IMR-90 (cell line): ENCODE data around the gene NACC2. TPM values are rescaled to one million over a fixed set of nuclear protein-coding genes. Genes with fewer than 3 reads are reported as not detected.

Source experiments
- ATAC-seq: fragments of 200-7000 bp; cut with Tn5 transposase; 2 replicates; pipeline ENCODE4 v1.9.1; 2020; ENCODE audit warnings: low read depth, mild to moderate bottlenecking, moderate library complexity
- BruUV-seq: library from RNA; stranded (reverse); fragments of 400-500 nt; replicated peaks from 2 replicates; lab custom pipeline; 2021; lab: Mats Ljungman, UMichigan
- CTCF ChIA-PET: fragments of 300-600 bp; formaldehyde crosslinking; extraction: SDS; loops from one replicate; lab custom pipeline; 2021; ENCODE audit warnings: antibody characterized with exemption; lab: Yijun Ruan, JAX
- POLR2A ChIA-PET: fragments of 300-600 bp; sonication (Branson Sonifier 250); formaldehyde crosslinking; loops from one replicate; lab custom pipeline; 2022; ENCODE audit warnings: antibody characterized with exemption; ENCODE audit not compliant: unreplicated experiment; lab: Charles Lee
- DNase-seq: peaks from one replicate; pipeline ENCODE4 v3.0.0; 2013
- H2AFZ ChIP-seq: replicated peaks from 2 replicates; pipeline ENCODE3; 2013; ENCODE audit warnings: low read length, mild to moderate bottlenecking; ENCODE audit not compliant: poor library complexity
- H2AK5ac ChIP-seq: 2 replicates; pipeline ENCODE4 v1.6.1; 2013; ENCODE audit warnings: low read depth, low read length, inconsistent platforms
- H2AK9ac ChIP-seq: replicated peaks from 2 replicates; pipeline ENCODE3; 2013; ENCODE audit warnings: mild to moderate bottlenecking, low read depth, low read length, moderate library complexity; ENCODE audit not compliant: poor library complexity
- H2BK120ac ChIP-seq: 2 replicates; pipeline ENCODE4 v1.6.1; 2013; ENCODE audit warnings: low read depth, low read length, inconsistent platforms
- H2BK15ac ChIP-seq: 3 replicates; pipeline ENCODE4 v1.6.1; 2013; ENCODE audit warnings: low read depth, low read length, inconsistent platforms
- H2BK20ac ChIP-seq: 2 replicates; pipeline ENCODE4 v1.6.1; 2013; ENCODE audit warnings: low read depth, mild to moderate bottlenecking, inconsistent platforms, low read length, moderate library complexity
- H2BK5ac ChIP-seq: 2 replicates; pipeline ENCODE4 v1.6.1; 2013; ENCODE audit warnings: mild to moderate bottlenecking, low read depth, low read length, inconsistent platforms; ENCODE audit not compliant: poor library complexity, severe bottlenecking
- H3K14ac ChIP-seq: replicated peaks from 2 replicates; pipeline ENCODE4 v1.6.1; 2013; ENCODE audit warnings: low read depth, low read length, inconsistent platforms
- H3K18ac ChIP-seq: 2 replicates; pipeline ENCODE4 v1.6.1; 2013; ENCODE audit warnings: low read depth, low read length, control low read depth
- H3K23ac ChIP-seq: 2 replicates; pipeline ENCODE4 v1.6.1; 2013; ENCODE audit warnings: low read depth, low read length, inconsistent platforms
- H3K27ac ChIP-seq: 2 replicates; pipeline ENCODE4 v1.5.1; 2013; ENCODE audit warnings: mild to moderate bottlenecking, control low read depth, low read length; ENCODE audit not compliant: insufficient read depth
- H3K27me3 ChIP-seq: 2 replicates; pipeline ENCODE4 v1.6.1; 2013; ENCODE audit warnings: low read length; ENCODE audit not compliant: control insufficient read depth, insufficient read depth
- H3K36me3 ChIP-seq: 2 replicates; pipeline ENCODE4 v1.6.1; 2013; ENCODE audit warnings: low read length, mixed read lengths; ENCODE audit not compliant: control insufficient read depth, insufficient read depth
- H3K4ac ChIP-seq: 2 replicates; pipeline ENCODE4 v1.6.1; 2013; ENCODE audit warnings: low read depth, low read length, inconsistent platforms
- H3K4me1 ChIP-seq: 2 replicates; pipeline ENCODE4 v1.6.1; 2013; ENCODE audit warnings: low read length, mixed read lengths; ENCODE audit not compliant: control insufficient read depth, insufficient read depth
- H3K4me2 ChIP-seq: 2 replicates; pipeline ENCODE4 v1.6.1; 2013; ENCODE audit warnings: low read depth, mild to moderate bottlenecking, control low read depth, low read length, moderate library complexity
- H3K4me3 ChIP-seq: 2 replicates; pipeline ENCODE4 v1.5.1; 2013; ENCODE audit warnings: low read depth, mild to moderate bottlenecking, control low read depth, low read length, moderate library complexity; ENCODE audit not compliant: insufficient read depth
- H3K56ac ChIP-seq: 2 replicates; pipeline ENCODE4 v1.6.1; 2013; ENCODE audit warnings: low read length, inconsistent platforms; ENCODE audit not compliant: insufficient read depth; ENCODE audit errors: extremely low read depth
- H3K79me1 ChIP-seq, 2 experiments: 2 replicates each; pipeline ENCODE4 v1.6.1; 2013; ENCODE audit warnings: low read length in 2 of 2, inconsistent platforms in 1 of 2, low read depth in 1 of 2
- H3K9ac ChIP-seq: 2 replicates; pipeline ENCODE4 v1.6.1; 2013; ENCODE audit warnings: low read depth, low read length, control low read depth
- H3K9me1 ChIP-seq: 2 replicates; pipeline ENCODE4 v1.6.1; 2013; ENCODE audit warnings: low read length, inconsistent platforms; ENCODE audit not compliant: insufficient read depth
- H3K9me3 ChIP-seq: 2 replicates; pipeline ENCODE4 v1.6.1; 2013; ENCODE audit warnings: low read length; ENCODE audit not compliant: control insufficient read depth, insufficient read depth
- H4K20me1 ChIP-seq: 2 replicates; pipeline ENCODE4 v1.6.1; 2013; ENCODE audit warnings: low read length, inconsistent platforms; ENCODE audit not compliant: insufficient read depth
- H4K5ac ChIP-seq: 2 replicates; pipeline ENCODE4 v1.6.1; 2013; ENCODE audit warnings: mild to moderate bottlenecking, low read depth, low read length, control low read depth
- H4K8ac ChIP-seq, 2 experiments: 2 replicates each; pipeline ENCODE4 v1.6.1; 2013; ENCODE audit warnings: low read depth in 2 of 2, low read length in 2 of 2, control low read depth in 1 of 2, inconsistent platforms in 1 of 2
- H4K91ac ChIP-seq: 2 replicates; pipeline ENCODE4 v1.6.1; 2013; ENCODE audit warnings: low read depth, low read length, inconsistent platforms; ENCODE audit not compliant: insufficient read depth
- BHLHE40 ChIP-seq: fragments of 150-350 bp; IDR thresholded peaks from 2 replicates; pipeline ENCODE4 v1.6.1; 2016; ENCODE audit warnings: mild to moderate bottlenecking, low read depth, low read length
- CHD1 ChIP-seq: IDR thresholded peaks from 2 replicates; pipeline ENCODE4 v1.6.1; 2012; ENCODE audit warnings: low read depth, low read length, improper control_type of control experiment
- FOS ChIP-seq: fragments of 150-350 bp; IDR thresholded peaks from 2 replicates; pipeline ENCODE4 v1.6.1; 2016; ENCODE audit warnings: low read depth, low read length
- MAFK ChIP-seq: IDR thresholded peaks from 2 replicates; pipeline ENCODE4 v1.6.1; 2012; ENCODE audit warnings: low read depth, low read length, improper control_type of control experiment
- MAZ ChIP-seq: IDR thresholded peaks from 2 replicates; pipeline ENCODE4 v1.6.1; 2012; ENCODE audit warnings: low read depth, mild to moderate bottlenecking, low read length, improper control_type of control experiment, moderate library complexity, borderline replicate concordance
- NFE2L2 ChIP-seq: fragments of 150-350 bp; IDR thresholded peaks from 2 replicates; pipeline ENCODE4 v1.6.1; 2016; ENCODE audit warnings: low read depth, mild to moderate bottlenecking, low read length
- POLR2A ChIP-seq: IDR thresholded peaks from 2 replicates; pipeline ENCODE4 v1.6.1; 2012; ENCODE audit warnings: mild to moderate bottlenecking, low read depth, low read length
- RAD21 ChIP-seq: IDR thresholded peaks from 2 replicates; pipeline ENCODE4 v1.6.1; 2012; ENCODE audit warnings: low read length, improper control_type of control experiment
- RCOR1 ChIP-seq: IDR thresholded peaks from 2 replicates; pipeline ENCODE4 v1.6.1; 2012; ENCODE audit warnings: mild to moderate bottlenecking, low read length, improper control_type of control experiment; ENCODE audit not compliant: insufficient replicate concordance
- SMC3 ChIP-seq: fragments of 150-350 bp; IDR thresholded peaks from 2 replicates; pipeline ENCODE4 v1.6.1; 2016; ENCODE audit warnings: low read depth, mild to moderate bottlenecking, antibody characterized with exemption, low read length, moderate library complexity
- WGBS, 2 experiments: methylation state at CpG; one replicate each; pipeline versions ENCODE4 v1.1.5 to v1.1.7; 2013; ENCODE audit warnings: missing lambda C conversion rate in 2 of 2; ENCODE audit not compliant: insufficient read length in 1 of 2; ENCODE audit errors: extremely low coverage in 2 of 2; 5-methylcytosine and 5-hydroxymethylcytosine counted together
- dilution Hi-C: fragments of 300-500 bp; cut with HindIII; formaldehyde crosslinking; loops from one replicate; pipeline ENCODE4 v1.14.3; 2018; ENCODE audit warnings: low sequenced_read_pairs; ENCODE audit not compliant: unreplicated experiment
- in situ Hi-C: fragments of 300-500 bp; cut with MboI; formaldehyde crosslinking; loops from 3 replicates; pipeline ENCODE4 v1.14.3; 2019; ENCODE audit warnings: low sequenced_read_pairs, inconsistent platforms, mixed read lengths
- intact Hi-C: fragments of 100-400 bp; cut with micrococcal nuclease; formaldehyde crosslinking; loops from 2 replicates; pipeline ENCODE4 v1.10.0; 2022
- polyA plus RNA-seq, 3 experiments: library from polyadenylated mRNA; depleted of rRNA; stranded (reverse); fragments of >200 nt; gene quantifications; 2 replicates each; pipeline ENCODE4 v1.2.3, GENCODE V29; 2012; ENCODE audit warnings: low replicate concordance in 1 of 3
- total RNA-seq: library from RNA; depleted of rRNA; stranded (reverse); fragments of >200 nt; gene quantifications from 2 replicates; pipeline ENCODE4 v1.2.3, GENCODE V29; 2012
- TF ChIP-seq, protein P1 (sequence below): fragments of 150-350 bp; IDR thresholded peaks from 2 replicates; pipeline ENCODE4 v1.6.1; 2016; ENCODE audit warnings: low read depth, mild to moderate bottlenecking, low read length, moderate library complexity, borderline replicate concordance
- TF ChIP-seq, protein P2 (sequence below): conservative IDR thresholded peaks from 2 replicates; pipeline ENCODE4 v1.5.1; 2012; ENCODE audit warnings: mild to moderate bottlenecking, low read depth, low read length, improper control_type of control experiment
- TF ChIP-seq, protein P3 (sequence below): fragments of 150-350 bp; IDR thresholded peaks from 2 replicates; pipeline ENCODE4 v1.6.1; 2017; ENCODE audit warnings: mild to moderate bottlenecking, antibody characterized with exemption, low read length, low read depth

Gene NACC2
- total and polyA plus RNA-seq, 2 of the 4 experiments (the other 2 are of a cell fraction): 7.9 to 19.0 TPM

DNA sequence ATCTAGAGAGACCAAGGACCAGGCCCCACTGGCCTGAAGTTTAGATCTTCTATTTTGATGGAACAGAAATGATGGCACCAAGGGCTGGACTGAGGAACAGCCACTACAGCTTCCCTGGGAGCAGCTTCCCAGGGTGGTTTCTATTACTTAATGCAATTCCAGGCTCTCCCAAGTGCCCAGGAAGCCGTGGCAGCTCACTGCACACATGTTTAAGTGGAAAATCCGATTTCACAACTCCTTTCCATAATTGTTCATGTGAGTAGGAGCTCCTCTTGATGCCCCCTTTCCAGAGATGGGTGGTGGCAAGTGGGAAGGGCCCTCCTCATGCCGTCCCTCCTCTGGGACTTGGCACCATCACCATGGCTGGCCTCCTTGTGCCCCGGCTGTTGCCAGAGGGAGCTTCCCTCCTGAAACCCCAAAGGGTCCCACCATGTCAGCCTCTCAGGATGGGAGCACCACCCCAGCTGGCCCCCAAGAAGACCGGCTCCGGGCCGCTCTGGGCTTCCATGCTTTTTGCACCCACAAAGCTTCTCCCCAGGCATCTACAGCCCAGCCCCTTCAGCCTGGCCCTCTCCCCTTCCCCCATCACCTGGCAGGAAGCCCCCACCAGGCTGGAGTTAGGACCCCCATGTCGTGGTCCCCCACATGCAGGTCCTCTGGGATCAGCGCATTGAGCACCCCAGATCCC lies 124.8 kb downstream of the NACC2 start:
- DNase-seq (no peak), ATAC-seq (no peak)
- Histone ChIP-seq H3K4me2 (no peak overlapping the region), H3K36me3 (no peaks in the 10 kb centered on the region), H2AK9ac (no peak overlapping the region), H2BK15ac (no peak overlapping the region), H3K4ac (no peak overlapping the region), H4K5ac (no peak overlapping the region), H4K20me1 (peaks cover 11% of the 10 kb centered on the region), H2BK20ac (no peak overlapping the region), H3K27ac (no peak overlapping the region), H3K27me3 (peaks cover 9% of the 10 kb centered on the region; the same call in 1 of the 2 replicates), H4K91ac (no peak overlapping the region), H3K56ac (no peak overlapping the region), H3K79me1 (0 out of 4 replicates have a peak, but pooled peaks cover 0 to 3% of the 10 kb centered on the region in 2 experiments), H4K8ac (no peak overlapping the region), H2BK120ac (no peak overlapping the region), H3K9me3 (no peaks in the 10 kb centered on the region), H3K9ac (no peak overlapping the region), H3K23ac (no peak overlapping the region), H3K4me3 (no peak overlapping the region), H3K14ac (no peak overlapping the region), H3K18ac (no peak overlapping the region), H3K4me1 (peaks cover 2% of the 10 kb centered on the region; the same call in 1 of the 2 replicates), H3K9me1 (0 out of 2 replicates have a peak, but pooled peaks cover 3% of the 10 kb centered on the region), H2BK5ac (no peak overlapping the region), H2AFZ (no peak overlapping the region), H2AK5ac (no peak overlapping the region)
- dilution Hi-C loops: no loop called here
- TF ChIP-seq NFE2L2 (no peak), RAD21 (no peak), MAFK (no peak), POLR2A (no peak), MAZ (no peak), SMC3 (no peak), RCOR1 (no peak), FOS (no peak), CHD1 (no peak), BHLHE40 (no peak)
- TF ChIP-seq, protein P1, sequence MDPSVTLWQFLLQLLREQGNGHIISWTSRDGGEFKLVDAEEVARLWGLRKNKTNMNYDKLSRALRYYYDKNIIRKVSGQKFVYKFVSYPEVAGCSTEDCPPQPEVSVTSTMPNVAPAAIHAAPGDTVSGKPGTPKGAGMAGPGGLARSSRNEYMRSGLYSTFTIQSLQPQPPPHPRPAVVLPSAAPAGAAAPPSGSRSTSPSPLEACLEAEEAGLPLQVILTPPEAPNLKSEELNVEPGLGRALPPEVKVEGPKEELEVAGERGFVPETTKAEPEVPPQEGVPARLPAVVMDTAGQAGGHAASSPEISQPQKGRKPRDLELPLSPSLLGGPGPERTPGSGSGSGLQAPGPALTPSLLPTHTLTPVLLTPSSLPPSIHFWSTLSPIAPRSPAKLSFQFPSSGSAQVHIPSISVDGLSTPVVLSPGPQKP: no peak
- TF ChIP-seq, protein P2, sequence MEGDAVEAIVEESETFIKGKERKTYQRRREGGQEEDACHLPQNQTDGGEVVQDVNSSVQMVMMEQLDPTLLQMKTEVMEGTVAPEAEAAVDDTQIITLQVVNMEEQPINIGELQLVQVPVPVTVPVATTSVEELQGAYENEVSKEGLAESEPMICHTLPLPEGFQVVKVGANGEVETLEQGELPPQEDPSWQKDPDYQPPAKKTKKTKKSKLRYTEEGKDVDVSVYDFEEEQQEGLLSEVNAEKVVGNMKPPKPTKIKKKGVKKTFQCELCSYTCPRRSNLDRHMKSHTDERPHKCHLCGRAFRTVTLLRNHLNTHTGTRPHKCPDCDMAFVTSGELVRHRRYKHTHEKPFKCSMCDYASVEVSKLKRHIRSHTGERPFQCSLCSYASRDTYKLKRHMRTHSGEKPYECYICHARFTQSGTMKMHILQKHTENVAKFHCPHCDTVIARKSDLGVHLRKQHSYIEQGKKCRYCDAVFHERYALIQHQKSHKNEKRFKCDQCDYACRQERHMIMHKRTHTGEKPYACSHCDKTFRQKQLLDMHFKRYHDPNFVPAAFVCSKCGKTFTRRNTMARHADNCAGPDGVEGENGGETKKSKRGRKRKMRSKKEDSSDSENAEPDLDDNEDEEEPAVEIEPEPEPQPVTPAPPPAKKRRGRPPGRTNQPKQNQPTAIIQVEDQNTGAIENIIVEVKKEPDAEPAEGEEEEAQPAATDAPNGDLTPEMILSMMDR: no peak
- TF ChIP-seq, protein P3, sequence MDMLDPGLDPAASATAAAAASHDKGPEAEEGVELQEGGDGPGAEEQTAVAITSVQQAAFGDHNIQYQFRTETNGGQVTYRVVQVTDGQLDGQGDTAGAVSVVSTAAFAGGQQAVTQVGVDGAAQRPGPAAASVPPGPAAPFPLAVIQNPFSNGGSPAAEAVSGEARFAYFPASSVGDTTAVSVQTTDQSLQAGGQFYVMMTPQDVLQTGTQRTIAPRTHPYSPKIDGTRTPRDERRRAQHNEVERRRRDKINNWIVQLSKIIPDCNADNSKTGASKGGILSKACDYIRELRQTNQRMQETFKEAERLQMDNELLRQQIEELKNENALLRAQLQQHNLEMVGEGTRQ: no peak
- WGBS, 2 experiments: 80% methylated on average over 1 of the region's 9 CpGs; no CpG with 5 or more reads in 1 of the 2 experiments
- POLR2A ChIA-PET: no interaction called here
- CTCF ChIA-PET: no interaction called here
- no TSS peak for BruUV-seq
- in situ Hi-C loops: no loop called here
- intact Hi-C loops: no loop called here
